ENCODE measurements around the gene TCF7L2. TPM values are rescaled to one million over a fixed set of nuclear protein-coding genes. Genes with fewer than 3 reads are reported as not detected.
A peak's percentile ranks its signal among the peaks of the same experiment; 100 is the strongest.

Gene TCF7L2
- total RNA-seq, 2 donors from 2014 or later, result 9.1 to 25.7 TPM

- Histone ChIP-seq H3K27ac (peak overlapping the region; percentile 35 to 71 (median 66)), H3K4me3 (no peak overlapping the region), H3K4me1 (peaks cover 51% of the 10 kb centered on the region), H3K36me3 (replicated peaks in 1 of 2; ENCODE audit: insufficient read depth in 1 of 2, low read depth in 2 of 2) (no peaks in the 10 kb centered on the region), H3K9me3 (no peaks in the 10 kb centered on the region), H3K27me3 (no peaks in the 10 kb centered on the region)
- 49 to 55% methylated on average over 11 to 12 of the region's 12 CpGs for WGBS, 2 donors
- ATAC-seq (peak; percentile 81), DNase-seq (peak; percentile 60 to 87 (median 76))
- intact Hi-C loops (cut with DNase I), result no loop called here
- TF ChIP-seq CTCF (IDR thresholded peaks at IDR 0.05) (no peak), POLR2A (IDR thresholded peaks at IDR 0.05) (no peak)
These were observed 162.1 kb downstream of the TCF7L2 start for GRCh38 chr10:113111900-113112853.

- H3K36me3 ChIP-seq (replicated peaks in 1 of 2; ENCODE audit: insufficient read depth in 1 of 2, low read depth in 2 of 2), result no peaks in the 10 kb centered on the region
- ATAC-seq (no peak), DNase-seq (no peak)
- no peaks in the 10 kb centered on the region for H3K27me3 ChIP-seq
- peaks cover 49% of the 10 kb centered on the region for H3K4me1 ChIP-seq
- TF ChIP-seq POLR2A (IDR thresholded peaks at IDR 0.05) (no peak), CTCF (IDR thresholded peaks at IDR 0.05) (no peak)
- no peaks in the 10 kb centered on the region for H3K9me3 ChIP-seq
- WGBS, 2 donors, result 70 to 75% methylated on average over 5 of the region's 5 CpGs
- intact Hi-C loops (cut with DNase I), result no loop called here
- H3K4me3 ChIP-seq, result no peak overlapping the region
- H3K27ac ChIP-seq, result peak overlapping the region; percentile 1 to 71 (median 58)
These were observed 163.2 kb downstream of the TCF7L2 start for GRCh38 chr10:113113241-113113640.

- no peaks in the 10 kb centered on the region for H3K27me3 ChIP-seq
- no peak for DNase-seq
- intact Hi-C loops (cut with DNase I), result no loop called here
- no peaks in the 10 kb centered on the region for H3K9me3 ChIP-seq
- TF ChIP-seq CTCF (IDR thresholded peaks at IDR 0.05) (no peak), POLR2A (IDR thresholded peaks at IDR 0.05) (no peak)
- no peak overlapping the region for H3K4me3 ChIP-seq
- peaks cover 49% of the 10 kb centered on the region for H3K4me1 ChIP-seq
- WGBS, 2 donors, result 29 to 34% methylated on average over 1 of the region's 1 CpG
- no peaks in the 10 kb centered on the region for H3K36me3 ChIP-seq (replicated peaks in 1 of 2; ENCODE audit: insufficient read depth in 1 of 2, low read depth in 2 of 2)
- peak; percentile 34 for ATAC-seq
- peak overlapping the region in 3 of 4 donors; percentile 50 to 71 (median 65) for H3K27ac ChIP-seq
These were observed 163.9 kb downstream of the TCF7L2 start for GRCh38 chr10:113113918-113114317.

- Histone ChIP-seq H3K4me3 (no peak overlapping the region), H3K9me3 (no peaks in the 10 kb centered on the region), H3K36me3 (replicated peaks in 1 of 2; ENCODE audit: insufficient read depth in 1 of 2, low read depth in 2 of 2) (no peaks in the 10 kb centered on the region), H3K27ac (peak overlapping the region in 1 of 4 donors; percentile 65), H3K4me1 (peaks cover 49% of the 10 kb centered on the region), H3K27me3 (no peaks in the 10 kb centered on the region)
- DNase-seq, result no peak
- ATAC-seq, result no peak
- 84 to 88% methylated on average over 10 of the region's 10 CpGs for WGBS, 2 donors
- TF ChIP-seq CTCF (IDR thresholded peaks at IDR 0.05) (no peak), POLR2A (IDR thresholded peaks at IDR 0.05) (no peak)
- intact Hi-C loops (cut with DNase I), result no loop called here
These were observed 165.5 kb downstream of the TCF7L2 start for GRCh38 chr10:113115556-113115955.

All from body of pancreas (tissue), 4 donors.